Fibroblast of skin of back (primary cell): ENCODE data around the gene CEP112.
"Not testable (repeated sequence)": the region's sequence is repeated elsewhere in the genome, so short reads cannot be mapped to it uniquely, and the experiment has no call there.

ENCODE experiments used
- DNase-seq: peaks from one replicate; pipeline ENCODE4 v3.0.0-alpha.2; 2013

Gene CEP112

GRCh38 chr17:65885541-65886312 lies 306.2 kb downstream of the CEP112 start:
- no peak for DNase-seq

GRCh38 chr17:65876985-65877384 lies 314.9 kb downstream of the CEP112 start:
- no peak for DNase-seq

DNA sequence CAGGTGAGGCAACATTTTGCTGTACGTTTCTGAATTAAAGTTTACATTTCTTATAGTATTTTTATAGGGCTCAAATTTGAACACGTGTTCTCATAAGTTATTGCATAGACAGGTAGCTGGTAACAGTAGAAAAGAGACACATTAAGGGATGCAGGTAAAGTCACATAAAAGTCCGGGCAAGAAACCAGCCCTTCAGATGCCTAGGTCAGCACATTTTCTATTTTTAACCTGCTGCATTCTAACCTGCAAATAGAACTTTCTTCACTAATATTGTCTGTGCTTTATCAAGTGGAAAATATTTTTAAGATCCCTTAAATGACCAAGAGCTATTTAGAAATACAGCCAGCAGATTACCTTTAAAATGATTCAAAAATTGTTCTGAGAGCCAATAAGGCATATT lies 323.1 kb downstream of the CEP112 start:
- DNase-seq, result no peak

DNA sequence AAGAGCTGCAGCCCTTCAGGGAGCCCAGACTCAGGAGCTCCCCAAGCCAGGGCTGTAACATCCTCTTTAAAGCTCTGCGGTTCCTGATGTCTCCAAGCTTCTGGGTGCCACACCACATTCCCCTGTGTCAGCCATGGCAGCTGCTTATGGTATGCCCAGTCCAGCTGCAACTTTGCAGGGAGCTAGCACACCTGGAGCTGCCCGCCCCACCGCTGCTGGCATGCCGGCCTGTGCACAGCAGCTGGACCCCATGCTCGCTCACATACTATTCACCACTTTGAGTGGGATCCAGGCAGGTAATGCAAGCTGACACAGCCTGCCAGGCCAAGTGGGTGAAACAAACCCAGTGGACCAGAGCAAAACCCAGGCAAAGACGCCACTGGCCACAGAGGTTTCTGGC lies 324.9 kb downstream of the CEP112 start:
- no peak for DNase-seq

- DNase-seq, result no peak
These were observed 326.1 kb downstream of the CEP112 start for GRCh38 chr17:65865715-65866425.

DNA sequence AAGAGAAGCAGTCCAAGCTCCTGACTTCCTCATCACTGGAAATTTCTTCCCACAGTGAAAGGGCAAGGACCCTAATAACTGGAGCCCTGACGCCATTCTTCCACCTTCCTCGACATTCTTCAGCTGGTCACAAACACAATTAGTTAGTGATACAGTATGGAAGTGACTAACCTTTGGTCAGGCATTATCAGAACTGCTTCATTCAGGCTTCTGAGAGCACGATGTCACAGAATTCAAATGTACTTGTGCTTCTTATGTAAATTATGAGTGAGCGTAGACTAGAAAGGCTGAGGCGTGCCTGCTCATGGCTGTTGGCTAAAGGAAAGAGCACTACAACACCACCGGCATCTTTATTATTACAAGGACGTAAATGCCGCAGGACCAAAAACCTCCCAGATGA lies 327.5 kb downstream of the CEP112 start:
- DNase-seq, result no peak

GRCh38 chr17:65857718-65858117 lies 334.2 kb downstream of the CEP112 start:
- DNase-seq, result peak; percentile 15

DNA sequence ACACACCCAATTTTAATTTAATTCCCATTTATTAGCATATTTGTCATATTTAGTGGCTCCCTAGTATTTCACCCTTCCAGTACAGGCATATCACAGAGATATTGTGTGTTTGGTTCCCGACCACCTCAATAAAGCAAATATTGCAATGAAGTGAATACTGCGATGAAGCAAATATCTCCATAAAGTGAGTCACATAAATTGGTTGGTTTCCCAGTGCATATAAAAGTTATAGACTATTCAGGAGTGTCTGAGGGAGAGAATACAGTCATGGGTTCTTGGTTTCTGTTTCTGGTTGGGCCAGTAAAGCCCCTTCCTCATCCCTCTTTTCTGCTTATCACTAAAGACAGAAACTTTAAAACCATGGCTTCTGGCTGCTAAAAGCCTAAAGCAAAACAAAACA lies 335.1 kb downstream of the CEP112 start:
- DNase-seq, result peak; percentile 17

DNA sequence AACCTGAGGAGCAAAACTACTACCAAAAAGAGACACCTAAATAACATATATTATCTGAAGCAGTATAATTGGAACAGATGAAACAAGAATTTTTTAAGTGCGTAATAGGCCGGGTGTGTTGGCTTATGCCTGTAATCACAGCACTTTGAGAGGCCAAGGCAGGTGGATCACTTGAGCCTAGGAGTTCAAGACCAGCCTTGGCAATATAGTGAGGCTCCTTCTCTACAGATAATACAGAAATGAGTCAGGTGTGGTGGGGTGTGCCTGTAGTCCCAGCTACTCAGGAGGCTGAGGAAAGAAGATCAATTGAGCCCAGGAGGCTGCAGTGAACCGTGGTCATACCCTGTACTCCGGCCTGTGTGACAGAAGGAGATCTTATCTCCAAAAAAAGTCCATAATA lies 336.3 kb downstream of the CEP112 start:
- DNase-seq, result no peak

- DNase-seq, result peak; percentile 20
These were observed 336.7 kb downstream of the CEP112 start for GRCh38 chr17:65855245-65855644.

GRCh38 chr17:65853816-65854215 lies 338.1 kb downstream of the CEP112 start:
- DNase-seq, result peak; percentile 29

DNA sequence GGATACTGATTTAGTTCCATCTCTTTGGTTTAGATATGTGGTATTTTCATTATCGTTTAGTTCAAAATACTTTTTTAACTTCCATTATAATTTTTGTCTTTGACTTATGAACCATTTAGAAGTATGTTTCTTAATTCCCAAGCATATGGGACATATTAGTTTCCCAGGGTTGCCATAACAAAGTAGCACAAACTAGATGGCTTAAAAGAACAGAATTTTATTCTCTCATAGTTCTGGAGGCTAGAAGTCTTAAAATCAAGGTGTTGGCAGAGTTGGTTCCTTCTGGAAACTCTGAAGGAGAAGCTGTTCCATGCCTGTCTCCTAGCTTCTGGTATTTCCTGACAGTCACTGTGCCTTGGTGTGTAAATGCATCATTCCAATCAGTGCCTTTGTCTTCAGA lies 339.0 kb downstream of the CEP112 start:
- DNase-seq, result no peak

DNA sequence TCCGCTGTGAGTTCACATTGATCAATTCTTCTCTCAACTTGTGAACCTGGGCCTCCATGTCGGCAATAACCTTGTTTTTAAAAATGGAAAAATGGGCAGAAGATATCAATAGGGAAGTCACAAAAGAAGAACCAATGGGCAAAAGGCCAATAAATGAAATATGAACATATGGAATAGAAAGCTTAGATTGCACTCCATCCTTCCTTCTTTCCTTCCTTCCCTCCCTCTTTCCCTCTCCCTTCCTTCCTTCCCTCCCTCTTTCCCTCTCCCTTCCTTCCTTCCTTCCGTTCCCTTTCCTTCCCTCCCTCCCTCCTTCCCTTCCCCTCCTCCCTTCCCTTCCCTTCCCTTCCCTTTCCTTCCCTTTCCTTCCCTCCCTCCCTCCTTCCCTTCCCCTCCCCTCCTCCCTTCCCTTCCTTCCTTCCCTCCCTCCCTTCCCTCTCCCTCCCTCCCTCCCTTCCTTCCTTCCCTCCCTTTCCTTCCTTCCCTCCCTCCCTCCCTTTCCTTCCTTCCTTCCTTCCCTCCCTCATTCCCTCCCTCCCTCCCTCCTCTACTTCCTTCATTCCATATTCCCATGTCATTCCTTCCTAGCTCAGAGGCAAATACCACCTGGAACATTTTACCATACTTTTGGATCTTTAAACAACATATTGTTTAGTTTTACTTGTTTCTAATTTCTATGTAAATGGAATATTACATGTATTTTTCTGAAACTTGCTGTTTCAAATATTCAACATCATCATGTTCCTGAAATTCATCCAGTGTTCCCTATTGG lies 339.8 kb downstream of the CEP112 start:
- DNase-seq, result no peak

DNA sequence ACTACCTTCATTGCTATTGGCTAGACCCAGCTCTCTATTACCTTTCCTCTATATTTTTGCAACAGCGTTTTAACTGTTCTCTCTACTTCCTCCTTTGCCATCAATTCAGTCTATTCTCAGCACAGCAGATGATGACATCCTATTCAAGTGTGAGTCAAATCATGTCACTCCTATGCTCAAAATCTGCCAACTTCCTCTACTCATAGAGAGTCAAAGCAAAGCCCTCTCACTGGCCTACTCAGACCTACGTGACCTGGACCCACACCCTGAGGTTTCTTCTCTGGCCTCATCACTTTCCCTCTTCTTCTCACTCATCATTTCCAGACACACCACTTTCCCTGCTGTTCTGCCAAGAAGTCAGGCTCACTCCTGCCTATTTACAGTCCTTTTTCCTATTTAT lies 341.4 kb downstream of the CEP112 start:
- DNase-seq, result peak; percentile 68

- peak; percentile 79 for DNase-seq
These were observed 343.2 kb downstream of the CEP112 start for GRCh38 chr17:65848751-65849150.

DNA sequence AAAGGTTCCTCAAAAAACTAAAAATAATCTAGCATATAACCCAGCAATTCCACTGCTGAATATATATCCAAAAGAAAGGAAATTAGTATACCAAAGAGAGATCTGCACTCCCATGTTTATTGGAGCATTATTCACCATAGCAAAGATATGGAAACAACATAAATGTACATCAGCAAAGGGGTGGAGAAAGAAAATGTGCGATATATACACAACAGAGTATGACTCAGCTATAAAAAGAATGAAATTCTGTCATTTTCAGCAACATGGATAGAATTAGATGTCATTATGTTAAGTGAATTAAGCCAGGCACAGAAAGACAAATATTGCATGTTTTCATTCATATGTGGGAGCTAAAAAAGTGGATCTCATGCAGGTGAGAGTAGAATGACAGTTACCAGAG lies 350.8 kb downstream of the CEP112 start:
- DNase-seq, result no peak

DNA sequence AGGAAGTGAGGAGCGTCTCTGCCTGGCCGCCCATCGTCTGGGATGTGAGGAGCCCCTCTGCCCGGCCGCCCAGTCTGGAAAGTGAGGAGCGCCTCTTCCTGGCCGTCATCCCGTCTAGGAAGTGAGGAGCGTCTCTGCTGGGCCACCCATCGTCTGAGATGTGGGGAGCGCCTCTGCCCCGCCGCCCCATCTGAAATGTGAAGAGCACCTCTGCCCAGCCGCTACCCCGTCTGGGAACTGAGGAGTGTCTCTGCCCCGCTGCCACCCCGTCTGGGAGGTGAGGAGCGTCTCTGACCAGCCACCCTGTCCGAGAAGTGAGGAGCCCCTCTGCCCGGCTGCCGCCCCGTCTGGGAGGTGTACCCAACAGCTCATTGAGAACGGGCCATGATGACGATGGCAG lies 354.7 kb downstream of the CEP112 start:
- not testable (repeated sequence) for DNase-seq

- DNase-seq, result no peak
These were observed 358.7 kb downstream of the CEP112 start for GRCh38 chr17:65833214-65833613.

- no peak for DNase-seq
These were observed 361.6 kb downstream of the CEP112 start for GRCh38 chr17:65830356-65830755.

- DNase-seq, result peak; percentile 35
These were observed 365.4 kb downstream of the CEP112 start for GRCh38 chr17:65826577-65826976.

DNA sequence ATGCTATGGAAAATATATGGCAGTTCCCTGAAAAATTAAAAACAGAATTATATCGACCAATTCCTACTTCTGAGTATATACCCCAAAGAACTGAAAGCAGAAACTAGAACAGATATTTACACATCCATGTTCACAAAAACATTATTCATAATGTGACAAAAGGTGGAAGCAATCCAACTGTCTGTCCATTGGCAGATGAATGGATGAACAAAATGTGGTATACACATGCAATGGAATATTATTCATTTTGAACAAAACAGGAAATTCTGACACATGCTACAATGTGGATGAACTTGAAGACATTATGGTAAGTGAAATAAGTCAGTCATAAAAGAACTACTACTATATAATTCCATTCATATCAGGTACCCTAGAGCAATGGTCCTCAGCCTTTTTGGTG lies 367.0 kb downstream of the CEP112 start:
- DNase-seq, result no peak

- DNase-seq, result no peak
These were observed 368.2 kb downstream of the CEP112 start for GRCh38 chr17:65823713-65824112.

DNA sequence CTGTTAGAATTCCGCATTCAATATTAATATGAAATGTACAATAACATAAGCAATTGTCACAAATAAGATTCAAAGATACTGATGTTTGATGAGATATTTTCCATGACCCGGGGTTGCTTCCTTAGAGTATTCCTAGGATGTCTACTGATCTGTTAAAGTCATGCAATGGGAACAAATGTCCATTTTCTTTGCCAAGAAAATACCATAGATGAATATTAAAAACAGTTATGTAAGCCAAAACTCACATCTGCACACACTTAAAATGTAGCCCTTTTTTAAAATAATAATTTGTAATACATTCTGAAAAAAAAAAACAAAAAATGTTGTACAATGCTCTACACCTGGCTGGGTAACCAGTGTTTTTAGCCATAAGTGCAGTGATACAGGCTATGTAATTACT lies 371.1 kb downstream of the CEP112 start:
- DNase-seq, result no peak

GRCh38 chr17:65820306-65820705 lies 371.6 kb downstream of the CEP112 start:
- DNase-seq, result no peak
